Inflammatory macrophage treated with lipopolysaccharide for 4 hours (primary cell): ENCODE measurements around the gene LINC00237.
A peak's percentile ranks its signal among the peaks of the same experiment; 100 is the strongest.

Experiments
- DNase-seq: peaks from one replicate; pipeline ENCODE4 v3.0.0-alpha.2; 2020

LINC00237 gene

DNA sequence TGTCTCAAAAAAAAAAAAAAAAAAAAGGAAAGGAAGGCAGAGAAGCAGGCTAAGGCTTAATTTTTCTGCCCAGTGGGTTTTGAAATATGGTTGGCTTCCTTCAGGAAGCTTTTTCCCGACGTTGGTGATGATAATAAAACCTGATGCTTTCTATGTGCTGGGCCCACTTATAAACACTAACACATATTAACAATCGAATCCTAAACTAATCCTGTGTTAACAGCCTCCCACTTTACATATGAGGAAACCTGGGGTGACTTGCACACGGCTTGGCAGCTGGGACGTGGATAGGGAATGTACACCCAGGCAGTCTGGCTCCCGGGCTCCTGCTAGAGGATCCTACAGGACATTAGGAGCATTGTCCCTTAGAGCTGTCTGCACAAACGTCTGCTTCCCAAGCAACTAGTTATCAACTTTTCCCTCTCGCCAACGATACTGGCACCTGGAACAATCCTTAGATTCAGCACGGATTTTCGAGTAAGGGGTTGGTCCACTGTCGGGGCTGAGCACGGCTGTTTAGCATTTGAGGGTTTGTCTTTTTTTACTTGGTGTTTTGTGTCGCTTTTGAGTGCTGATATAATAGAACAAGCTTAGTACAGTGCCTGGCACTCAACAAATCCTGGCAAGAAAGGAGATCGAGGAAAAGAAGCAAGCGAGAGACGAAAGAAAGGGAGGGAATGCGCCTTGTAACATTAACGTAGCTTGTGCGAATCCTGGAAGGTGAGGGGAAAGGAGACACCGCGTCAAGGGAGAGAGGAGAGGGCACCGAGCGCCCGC, 19.1 kb upstream of the LINC00237 start:
- DNase-seq, result no peak

DNA sequence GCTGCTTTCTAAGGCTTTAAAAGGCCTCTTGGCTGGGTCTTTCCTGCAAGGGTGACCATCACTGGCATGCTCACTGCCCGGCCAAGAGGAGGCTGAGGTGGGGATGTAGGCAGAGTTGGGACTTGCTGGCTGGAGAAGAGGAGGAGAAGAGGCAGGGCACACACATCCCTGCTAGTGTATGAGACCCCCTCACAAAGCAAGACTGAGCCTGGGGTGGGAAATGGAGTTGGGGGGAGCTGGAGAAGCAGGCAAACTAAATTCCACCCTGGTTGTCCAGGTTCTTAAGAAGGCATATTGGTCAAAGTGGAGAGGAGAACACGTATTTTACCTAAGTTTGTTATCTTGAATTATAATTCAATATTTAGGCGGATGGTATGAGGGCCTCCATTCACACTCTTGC, 18.0 kb upstream of the LINC00237 start:
- DNase-seq, result no peak

DNA sequence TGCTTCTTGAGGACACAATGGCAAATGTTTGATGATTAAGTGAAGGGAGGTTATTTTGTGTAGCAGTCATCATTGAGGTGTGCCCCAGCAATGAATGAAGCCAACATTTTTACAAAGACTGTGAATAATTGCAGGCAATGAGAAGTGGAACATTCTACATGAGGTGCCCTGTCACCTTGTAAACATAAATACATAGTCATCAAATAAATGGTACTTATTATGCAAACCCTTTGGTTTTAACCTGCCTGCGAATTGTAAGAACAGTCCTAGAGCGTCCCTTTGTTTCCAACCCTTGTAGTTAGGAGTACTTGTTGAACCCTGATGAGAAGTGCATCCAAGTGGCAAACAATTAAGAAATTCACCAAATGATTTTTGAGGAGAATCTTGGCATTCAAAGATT, 12.6 kb upstream of the LINC00237 start:
- no peak for DNase-seq

DNA sequence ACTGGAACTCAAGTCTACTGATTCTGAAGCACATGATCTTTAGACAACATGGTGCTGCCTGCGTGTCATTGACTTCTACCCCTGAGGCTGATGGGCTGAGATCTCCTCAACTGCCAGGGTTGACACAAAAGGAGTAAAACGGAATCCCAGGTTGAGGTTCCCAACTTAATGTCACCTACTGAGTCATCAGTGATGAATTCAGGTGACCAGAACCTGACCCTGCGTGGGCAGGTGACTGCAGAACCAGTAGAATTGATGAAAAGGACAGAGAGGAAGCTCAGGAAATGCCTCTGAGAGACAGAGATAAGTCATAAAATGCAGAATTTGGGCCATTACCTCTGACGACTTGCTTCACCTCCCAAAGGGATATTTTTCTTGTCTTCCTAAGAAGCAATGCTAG, 12.0 kb upstream of the LINC00237 start:
- no peak for DNase-seq

DNA sequence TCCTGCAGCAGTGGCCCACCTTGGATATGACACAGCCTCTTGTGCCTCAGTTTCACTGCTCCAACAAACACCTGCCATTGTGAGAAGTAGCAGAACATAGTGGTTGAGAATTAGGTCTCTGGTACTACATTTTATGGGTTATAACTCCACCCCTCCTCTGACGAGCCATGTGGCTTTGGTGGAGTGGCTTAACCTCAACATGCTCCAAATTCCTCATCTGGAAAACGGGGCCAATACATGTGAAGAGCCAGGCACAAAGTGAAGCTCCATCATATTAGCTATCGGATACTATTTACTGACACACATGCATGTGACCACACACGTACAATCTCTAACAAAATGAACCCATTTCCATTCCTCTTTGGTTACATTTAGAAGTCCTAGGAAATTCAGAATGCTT, 11.4 kb upstream of the LINC00237 start:
- DNase-seq, result no peak

DNA sequence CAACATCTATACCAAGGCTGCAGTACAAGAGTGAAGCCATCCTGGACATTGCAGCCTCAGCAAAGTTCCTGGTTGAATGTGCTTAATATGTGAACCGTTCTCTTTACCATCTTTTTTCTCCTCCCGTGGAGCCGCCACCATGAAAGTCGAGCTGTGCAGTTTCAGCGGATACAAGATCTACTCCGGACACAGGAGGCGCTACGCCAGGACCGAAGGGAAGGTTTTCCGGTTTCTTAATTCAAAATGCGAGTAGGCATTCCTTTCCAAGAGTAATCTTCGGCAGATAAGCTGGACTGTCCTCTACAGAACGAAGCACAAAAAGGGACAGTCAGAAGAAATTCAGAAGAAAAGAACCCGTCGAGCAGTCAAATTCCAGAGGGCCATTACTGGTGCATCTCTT, 8.4 kb upstream of the LINC00237 start:
- no peak for DNase-seq

DNA sequence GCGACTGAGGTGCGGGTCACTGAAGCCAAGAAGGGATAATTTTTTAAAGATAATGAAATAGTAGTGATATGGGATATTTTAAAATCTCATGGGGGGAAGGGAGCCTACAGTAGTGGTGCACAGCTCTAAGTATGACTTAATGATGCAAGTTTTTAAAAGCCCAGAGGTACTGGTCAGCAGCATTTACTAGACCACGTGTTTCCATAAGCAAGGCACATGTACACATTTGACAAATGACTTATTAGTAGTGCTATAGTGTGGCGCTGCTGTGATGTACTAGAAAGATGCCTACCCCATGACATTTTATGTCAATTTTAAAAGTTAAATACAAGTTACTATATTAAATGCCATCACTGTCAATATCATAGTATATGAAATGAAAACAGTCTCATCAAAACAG, 7.5 kb upstream of the LINC00237 start:
- DNase-seq, result no peak

DNA sequence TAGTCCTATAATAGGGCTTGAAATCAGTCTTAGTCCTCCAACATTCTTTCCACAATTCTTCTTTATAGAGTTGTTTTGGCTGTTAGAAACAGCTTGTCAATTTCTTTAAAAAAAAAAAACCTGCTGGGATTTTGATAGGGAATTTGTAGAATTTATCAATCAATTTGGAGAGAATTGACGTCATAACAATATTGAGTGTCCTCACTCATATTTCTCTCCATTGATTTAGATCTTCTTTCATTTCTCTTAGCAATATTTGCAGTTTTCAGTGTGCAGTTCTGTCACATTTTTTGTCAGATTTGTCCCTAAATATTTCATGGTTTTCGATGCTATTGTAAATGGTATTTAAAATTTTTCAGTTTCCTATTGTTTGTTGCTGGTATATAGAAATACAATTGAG, 5.3 kb upstream of the LINC00237 start:
- DNase-seq, result no peak

DNA sequence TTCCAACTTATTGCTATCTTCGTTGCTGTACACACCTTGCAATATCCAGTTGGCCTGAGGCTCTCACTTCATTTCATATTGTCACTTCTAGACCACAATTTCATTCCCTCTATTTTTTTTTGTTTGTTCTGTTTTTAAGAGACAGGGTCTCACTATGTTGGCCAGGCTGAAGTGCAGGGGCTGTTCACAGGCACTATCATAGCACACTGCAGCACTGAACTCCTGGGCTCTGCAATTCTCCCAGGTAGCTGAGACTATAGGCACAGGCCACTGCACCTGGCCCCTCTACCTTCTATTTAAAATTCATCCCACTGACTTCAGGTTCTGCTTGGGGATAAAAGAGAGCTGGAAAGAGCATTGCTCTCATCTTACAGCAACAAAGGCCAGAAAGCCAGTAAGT, 4.7 kb upstream of the LINC00237 start:
- DNase-seq, result no peak

DNA sequence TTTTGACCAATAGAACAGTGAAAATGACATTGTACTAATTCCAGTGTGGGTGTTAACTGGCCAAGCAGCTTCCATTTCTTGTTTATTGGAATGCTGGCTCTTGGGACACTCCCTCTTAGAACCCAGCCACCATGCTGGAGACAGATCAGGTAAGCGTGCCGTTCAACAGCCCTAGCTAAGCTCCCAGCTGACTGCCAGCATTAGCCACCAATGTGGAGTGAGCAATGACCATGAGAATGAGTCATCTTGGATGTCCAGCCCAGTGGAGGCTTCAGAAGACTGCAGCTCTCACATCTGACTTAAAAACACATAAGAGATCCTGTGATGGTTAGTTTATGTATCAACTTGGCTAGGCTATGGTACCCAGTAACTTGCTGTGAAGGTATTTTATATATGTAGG, 3.0 kb upstream of the LINC00237 start:
- no peak for DNase-seq

DNA sequence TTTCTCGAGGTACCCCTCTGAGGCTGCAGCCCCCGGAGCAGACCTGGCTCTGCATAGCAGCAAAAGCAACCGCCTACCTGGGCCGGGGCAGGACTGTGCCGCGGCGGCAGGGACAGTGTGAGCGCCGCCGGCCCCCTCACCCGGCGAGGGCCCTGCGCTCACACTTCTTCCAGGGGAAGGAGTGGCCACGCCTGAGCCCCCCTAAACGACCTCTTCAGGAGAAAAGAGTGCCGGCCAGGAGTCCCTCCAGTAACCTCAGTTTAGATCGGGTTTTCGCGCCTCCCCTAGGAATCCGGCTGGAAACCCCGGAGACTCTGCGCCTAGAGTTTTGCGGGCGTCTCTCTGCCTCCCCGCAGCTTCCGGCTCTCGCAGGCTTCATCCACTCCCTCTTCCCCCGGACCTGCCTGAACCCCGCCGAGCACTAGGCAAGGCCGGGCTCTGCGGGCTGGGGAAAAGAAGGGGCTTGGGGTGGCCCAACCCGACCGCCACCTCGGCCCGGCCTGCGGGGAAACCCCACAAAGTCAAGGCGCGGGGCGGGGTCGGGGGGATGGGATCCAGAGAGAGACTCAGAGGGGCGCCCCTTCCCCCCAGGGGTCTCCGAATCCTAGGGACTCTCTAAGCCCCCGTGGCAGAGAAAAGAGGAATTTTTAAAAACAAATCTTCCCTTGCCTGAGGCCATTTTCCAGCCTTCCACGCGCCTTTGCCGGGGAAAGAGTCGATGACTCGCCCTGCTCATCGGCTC, 558 bp downstream of the LINC00237 start:
- DNase-seq, result no peak

DNA sequence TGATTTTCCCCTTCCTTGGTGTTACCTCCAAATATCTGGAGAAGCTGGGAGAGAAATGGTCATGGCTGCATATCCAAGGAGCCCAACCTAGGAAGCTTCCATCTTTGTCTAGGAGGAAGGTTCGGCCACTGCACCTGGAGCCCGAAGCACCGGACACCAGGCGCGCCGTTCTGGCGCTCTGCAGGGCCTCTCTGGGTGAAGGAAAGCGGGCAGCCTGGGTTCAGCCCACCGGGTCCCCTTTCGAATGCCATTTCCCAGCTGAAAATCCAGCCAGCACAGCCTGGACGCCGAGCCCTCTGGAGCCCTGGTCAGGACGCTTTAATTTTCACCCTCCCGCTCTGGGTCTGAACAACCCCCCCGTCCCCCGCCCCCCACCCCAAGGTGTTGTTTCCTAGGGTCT, 1.2 kb downstream of the LINC00237 start:
- DNase-seq, result no peak

DNA sequence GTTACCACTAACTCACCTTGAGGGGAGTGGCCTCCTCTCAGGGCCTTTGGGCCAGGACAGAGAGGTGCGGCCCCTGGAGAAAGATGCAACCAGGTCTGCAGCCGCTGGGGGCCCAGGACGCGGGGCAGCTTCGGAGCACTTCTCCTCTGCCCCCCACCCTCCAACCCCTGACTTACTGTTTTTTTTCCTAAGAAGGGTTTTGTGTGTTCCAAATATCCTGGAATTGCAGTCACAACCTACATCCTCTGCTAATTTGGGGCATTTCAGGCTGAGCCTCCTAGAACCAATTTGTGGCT, 1.7 kb downstream of the LINC00237 start:
- DNase-seq, result no peak

DNA sequence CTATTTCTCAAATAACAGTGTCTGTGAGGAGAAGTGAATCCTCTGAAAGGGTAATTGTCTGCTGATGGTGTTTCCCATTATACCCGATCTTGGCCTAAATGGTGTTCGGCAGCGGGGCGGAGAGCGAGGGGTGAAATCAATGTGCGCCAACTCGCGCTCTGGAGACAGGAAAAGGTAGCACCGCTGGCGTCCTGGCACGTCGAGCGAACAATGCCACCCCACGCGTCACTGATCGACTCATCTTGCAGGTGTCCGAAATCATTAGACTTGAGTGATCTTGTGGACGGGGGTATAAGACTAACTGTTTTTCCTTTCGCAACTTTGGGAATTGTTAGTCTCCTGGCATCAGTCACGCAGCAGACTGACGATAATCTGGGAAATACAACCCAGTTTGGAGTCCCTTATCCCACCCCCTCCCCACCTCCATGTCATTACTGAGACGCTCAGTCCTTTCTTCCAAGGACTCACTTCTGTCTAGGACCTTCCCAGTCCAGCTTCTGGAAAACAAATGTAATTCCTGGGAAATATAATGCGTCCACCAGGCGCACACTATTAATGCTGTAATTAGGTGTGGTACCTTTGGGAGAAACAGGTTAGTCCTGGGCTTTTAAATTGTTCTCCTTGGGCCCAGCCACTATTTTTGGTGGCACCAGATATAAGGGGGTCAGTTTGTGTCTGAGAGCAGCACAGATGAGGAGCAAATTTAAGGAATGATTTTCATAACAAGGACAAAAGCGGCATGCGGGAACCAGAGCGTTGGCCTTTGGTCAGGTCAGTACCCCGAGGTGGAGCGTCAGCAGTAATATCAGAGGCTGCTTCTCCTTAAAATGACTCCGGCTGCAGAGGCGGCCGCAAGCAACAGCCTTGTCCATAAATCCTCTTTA, 2.3 kb downstream of the LINC00237 start:
- no peak for DNase-seq

DNA sequence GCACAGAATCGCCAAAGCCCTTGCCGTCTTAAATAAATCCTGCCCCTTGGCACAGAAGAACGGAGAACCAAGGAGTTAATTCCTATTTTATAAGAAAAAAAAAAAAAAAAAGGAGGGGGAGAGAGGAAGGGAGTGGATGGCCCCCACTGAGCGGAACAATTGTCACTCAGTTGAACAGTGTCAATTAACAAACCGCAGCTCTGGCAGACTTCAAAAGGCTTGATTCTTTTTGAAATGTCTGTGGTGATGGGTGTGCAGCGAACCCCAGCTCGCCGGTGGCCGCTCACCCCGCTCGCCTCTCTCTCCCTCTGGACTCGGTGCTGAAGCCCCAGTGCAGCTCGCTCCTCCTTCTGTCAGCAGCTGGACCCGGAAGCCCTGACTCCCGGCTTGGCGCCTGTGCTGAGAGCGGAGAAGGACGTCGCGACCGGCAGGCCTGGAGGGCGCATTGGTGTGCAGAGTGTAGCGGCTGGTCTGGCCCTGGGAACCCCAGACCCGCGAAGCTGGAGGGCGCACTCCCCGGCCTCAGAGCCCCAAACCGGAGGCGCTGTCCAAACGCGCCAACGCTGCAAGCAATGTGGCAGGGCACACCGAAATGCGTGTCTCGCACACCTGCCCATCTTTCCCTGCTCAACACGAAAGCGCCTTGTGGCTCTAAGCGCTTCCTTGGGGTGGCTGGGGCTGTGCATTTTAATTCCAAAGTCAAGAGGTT, 3.4 kb downstream of the LINC00237 start:
- peak; percentile 49 for DNase-seq

DNA sequence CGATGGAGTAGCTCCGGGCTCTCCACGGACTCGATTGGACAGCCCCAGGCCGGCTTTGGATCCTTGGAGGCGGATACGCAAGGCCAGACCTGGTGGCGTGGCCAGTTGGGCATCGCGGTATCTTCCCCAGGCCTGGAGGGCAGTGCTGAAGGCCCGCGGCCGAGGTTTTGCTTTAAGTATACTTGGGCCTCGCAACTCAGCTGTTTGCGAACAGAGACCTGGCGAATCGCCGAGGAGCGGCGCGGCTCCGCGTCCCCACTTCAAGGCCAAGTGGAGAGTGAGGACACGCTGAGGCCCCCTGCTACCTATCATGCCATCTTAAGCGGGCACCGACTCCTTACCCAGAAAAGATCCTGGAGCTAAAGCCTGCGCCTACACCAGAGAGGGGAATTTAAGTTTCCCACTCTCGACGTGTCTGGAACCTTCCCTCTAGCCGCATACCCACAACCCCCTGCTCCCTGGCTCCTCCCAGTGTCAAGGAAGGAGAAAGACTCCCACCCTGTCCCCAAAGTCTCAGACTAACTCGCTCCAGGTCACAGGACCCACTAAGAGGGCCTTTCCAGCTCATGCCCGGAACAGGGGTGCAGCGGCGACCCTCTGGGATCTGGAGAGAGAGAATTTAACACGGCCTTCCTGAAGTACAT, 4.1 kb downstream of the LINC00237 start:
- peak; percentile 22 for DNase-seq

DNA sequence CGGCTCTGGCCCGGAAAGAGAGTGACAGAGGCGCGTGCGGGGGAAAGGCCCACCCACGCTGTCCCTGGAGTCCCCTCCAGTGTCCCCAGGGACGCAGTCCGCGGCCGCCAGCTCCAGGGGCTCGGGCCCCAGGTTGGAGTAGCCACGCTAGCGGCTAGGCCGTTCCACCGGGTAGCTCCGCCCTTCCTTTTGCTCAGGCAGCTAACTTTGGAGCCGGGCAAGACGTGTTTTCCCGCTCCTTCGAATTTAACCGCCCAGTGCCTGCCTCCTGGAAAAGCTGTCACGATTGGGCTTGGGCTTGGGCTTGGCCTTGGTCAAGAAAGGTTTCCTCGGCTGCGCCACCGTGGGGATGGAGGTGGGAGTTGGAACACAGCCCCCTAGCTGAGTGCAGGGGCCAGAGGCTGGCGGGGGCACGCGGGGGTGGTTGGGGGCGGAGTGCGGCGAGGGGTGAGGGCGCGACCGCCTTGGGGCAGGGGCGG, 4.7 kb downstream of the LINC00237 start:
- no peak for DNase-seq

DNA sequence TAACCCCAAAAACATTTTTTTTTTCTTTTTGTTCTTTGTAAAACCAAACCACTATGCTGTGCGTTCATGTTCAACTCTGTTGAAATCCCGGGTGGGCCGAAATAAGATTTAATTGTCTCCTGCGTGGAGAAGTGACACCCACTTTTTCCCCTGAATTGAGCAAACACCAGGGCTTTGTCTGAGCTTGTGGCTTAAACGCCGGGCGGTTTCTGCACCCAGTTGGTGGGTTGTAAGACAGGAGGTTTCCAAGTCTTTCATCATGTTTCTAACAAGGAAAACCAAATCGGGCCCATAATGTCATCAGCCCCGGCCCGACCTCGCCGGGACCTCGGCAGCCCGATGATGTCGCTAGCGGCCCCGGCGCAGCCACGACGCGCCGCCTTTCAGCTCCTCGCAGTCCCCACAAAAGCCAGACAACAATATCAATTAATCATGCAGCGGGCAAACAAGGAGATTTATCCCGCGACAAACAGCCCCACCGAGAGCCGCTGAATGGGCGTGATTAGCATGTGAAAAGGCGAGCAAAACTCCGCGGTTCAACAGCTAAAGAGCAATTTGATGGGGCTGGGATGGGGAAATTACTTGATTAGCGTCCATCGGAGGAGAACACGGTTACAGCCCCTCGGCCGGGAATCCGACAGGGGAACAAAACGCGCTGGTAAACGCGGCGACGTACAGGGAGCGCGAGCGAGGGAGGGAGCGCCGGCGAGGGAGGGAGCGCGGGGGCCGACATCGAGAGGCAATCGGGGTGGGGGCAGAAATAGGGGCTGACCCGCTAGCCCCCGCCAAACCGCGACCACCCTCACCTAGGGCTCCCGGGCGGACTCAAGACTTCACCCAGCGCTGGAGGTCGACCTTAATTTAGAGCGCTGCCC, 5.3 kb downstream of the LINC00237 start:
- peak; percentile 73 for DNase-seq

DNA sequence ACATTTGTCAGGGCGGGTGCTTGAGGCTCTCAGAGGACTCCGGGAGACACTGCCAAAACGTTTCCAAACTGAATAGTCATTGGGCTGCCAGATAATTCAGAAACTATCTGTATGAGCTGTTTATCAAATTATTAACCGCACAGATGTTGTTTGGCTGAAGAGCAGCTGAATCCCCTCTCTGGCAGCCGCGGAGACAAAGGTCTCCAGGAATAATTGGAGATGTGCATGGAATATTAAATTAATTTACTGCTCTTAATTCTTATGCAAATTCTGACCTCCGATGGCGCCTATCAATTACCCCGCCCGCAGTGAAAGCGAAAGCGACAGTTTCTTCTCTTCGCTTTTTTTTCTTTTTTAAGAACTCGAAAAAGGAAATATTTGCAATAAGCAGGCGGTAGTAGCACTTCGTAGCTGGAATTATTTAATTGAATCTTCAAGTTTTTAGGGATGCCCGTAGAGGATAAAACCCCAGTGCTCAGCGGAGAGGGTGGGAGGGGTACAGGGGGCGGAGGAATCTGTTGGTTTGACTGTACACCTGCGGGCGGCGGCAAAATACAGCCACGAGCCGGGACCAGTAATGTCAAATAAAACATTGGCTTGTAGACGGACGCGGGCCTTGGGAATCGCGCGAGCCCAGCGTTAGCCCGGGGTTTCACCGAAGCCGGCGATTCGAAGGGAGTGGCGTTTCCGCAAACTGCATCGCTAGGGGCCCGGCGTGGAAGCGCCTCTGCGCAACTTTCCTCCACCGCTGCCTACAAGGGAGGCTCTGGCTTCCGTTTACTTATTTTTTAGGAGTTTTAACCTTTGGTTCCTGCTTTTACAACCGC, 6.2 kb downstream of the LINC00237 start:
- DNase-seq, result peak; percentile 80

DNA sequence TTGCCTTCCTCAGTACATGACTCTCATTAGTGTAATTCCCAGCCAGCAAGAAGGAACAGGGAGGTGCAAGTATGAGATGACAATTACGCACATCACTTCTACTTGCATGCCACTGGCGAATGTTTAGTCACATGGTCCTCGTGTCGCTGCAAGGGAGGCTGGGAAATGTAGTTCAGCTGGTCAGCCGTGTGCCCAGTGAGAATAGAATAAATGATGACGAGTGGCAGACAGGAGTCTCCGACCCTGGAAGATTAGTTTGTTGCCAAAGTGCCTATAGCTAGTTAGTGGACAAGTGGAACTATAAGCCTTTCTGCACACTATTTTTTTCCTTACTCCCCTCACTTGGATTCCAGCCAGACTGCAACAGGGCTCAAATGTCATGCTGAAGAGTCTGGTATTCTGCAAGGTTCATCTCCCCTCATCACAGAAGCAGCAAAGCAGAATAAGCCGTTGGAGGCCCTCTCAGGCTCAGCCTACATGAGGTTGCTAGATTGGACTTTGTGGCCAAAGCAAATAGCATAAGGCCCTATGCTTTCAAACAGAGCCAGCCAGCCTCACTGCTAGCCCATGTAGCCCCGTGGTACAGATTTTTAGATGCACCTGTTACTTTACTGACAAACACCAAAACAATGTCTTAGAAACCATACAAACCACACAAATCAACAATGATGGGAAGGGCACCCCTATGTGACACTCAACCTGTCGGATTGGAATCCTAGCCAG, 9.7 kb downstream of the LINC00237 start:
- peak; percentile 68 for DNase-seq
